ENCODE results near the gene PDE4D. TPM values are rescaled to one million over a fixed set of nuclear protein-coding genes. Genes with fewer than 3 reads are reported as not detected.
"Not testable (repeated sequence)": the region's sequence is repeated elsewhere in the genome, so short reads cannot be mapped to it uniquely, and the experiment has no call there.

PDE4D gene
- total RNA-seq, 4 donors from 2014 or later: 6.7 to 21.0 (median 15.0) TPM

DNA sequence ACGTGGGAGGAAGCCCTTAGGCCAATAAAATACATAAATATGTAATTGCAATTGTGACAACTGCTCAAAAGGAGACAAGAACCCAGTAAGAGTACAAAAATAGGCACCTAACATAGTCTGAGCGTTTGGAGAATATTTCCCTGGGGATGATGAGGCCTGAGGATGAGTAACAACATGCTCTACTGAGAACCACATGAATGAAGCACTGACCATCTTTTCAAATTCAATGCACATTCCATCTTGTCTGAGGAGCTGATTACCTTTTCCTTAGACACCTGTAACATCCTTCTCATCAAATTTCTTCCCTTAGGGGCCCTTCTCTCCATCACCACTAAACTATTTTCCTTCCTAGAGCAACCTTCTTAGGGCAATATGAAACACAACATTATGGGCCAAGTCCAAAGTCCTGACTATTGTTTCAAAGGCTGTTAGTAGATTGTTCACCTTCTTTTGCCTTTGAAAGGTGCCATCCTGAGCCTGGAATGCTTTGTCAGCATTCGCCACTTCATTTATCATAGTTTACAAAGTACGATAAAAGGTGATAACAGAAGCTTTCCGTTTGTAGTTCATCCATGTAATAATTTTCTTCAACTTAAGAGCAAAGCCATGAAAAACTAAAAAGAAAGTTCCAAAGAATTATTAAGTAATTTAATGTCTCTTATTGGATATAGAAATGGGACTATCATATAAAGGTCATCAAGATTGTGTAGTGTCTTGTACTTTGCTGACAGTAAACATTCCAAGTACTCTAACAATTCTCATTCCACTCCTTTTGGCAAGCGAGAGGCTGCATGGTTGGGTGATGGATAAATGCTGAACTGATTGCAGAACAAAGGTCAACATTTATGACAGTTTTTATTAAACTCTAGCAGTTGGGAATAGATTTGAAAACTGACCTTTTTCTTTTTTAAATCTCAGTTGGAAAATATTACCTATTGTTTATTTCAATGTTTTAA lies 471.3 kb downstream of the PDE4D start:
- no peak for DNase-seq (ENCODE audit: low spot score in 2 of 2)
- 75 to 78% methylated on average over 6 of the region's 6 CpGs for WGBS, 2 donors
- intact Hi-C loops (cut with DNase I; ENCODE audit: low total_unique reads): no loop called here
- TF ChIP-seq, protein P1, sequence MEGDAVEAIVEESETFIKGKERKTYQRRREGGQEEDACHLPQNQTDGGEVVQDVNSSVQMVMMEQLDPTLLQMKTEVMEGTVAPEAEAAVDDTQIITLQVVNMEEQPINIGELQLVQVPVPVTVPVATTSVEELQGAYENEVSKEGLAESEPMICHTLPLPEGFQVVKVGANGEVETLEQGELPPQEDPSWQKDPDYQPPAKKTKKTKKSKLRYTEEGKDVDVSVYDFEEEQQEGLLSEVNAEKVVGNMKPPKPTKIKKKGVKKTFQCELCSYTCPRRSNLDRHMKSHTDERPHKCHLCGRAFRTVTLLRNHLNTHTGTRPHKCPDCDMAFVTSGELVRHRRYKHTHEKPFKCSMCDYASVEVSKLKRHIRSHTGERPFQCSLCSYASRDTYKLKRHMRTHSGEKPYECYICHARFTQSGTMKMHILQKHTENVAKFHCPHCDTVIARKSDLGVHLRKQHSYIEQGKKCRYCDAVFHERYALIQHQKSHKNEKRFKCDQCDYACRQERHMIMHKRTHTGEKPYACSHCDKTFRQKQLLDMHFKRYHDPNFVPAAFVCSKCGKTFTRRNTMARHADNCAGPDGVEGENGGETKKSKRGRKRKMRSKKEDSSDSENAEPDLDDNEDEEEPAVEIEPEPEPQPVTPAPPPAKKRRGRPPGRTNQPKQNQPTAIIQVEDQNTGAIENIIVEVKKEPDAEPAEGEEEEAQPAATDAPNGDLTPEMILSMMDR (IDR thresholded peaks at IDR 0.05): no peak
- TF ChIP-seq POLR2A (IDR thresholded peaks at IDR 0.05): no peak
- no peak overlapping the region for H3K4me3 ChIP-seq (ENCODE audit: low read depth, poor library complexity, severe bottlenecking)

DNA sequence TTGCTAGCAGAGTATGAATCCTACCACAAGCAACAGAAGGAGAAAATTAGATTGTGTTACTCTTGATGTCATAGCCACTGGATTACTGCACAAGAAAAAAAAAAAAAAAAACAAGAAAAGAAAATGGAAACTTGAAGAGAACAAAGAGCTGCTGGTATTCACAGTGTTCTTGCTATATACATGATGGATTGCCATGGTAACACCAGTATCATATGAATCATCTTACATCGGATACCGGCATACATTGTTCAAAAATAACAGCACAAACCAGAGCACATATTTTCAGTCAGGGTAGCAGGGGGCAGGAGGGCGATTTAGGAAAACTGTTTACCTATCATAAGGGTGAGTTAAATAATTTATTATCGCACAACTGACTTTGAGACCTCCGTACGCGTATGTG lies 472.9 kb downstream of the PDE4D start:
- 92 to 95% methylated on average over 7 of the region's 7 CpGs for WGBS, 2 donors
- intact Hi-C loops (cut with DNase I; ENCODE audit: low total_unique reads): no loop called here
- DNase-seq (ENCODE audit: low spot score in 2 of 2): no peak
- TF ChIP-seq POLR2A (IDR thresholded peaks at IDR 0.05): no peak
- TF ChIP-seq, protein P1 (IDR thresholded peaks at IDR 0.05): no peak
- H3K4me3 ChIP-seq (ENCODE audit: low read depth, poor library complexity, severe bottlenecking): no peak overlapping the region

DNA sequence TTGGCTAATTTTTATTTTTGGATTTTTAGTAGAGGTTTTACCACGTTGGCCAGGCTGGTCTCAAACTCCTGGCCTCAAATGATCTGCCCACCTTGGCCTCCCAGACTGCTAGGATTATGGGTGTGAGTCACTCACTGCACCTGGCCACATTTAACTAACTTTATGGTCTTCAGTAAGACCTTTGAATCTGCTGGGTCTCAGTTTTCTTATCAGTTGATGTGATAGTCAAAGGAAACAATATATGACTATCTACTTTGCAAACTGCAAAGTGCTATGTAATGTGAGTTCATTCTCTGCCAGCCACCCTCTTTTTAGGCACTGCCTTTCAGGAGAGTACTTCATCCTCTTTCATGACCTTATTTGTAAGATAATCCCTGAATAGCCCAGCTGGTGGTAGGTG lies 474.7 kb downstream of the PDE4D start:
- no peak for DNase-seq (ENCODE audit: low spot score in 2 of 2)
- no peak overlapping the region for H3K4me3 ChIP-seq (ENCODE audit: low read depth, poor library complexity, severe bottlenecking)
- intact Hi-C loops (cut with DNase I; ENCODE audit: low total_unique reads): no loop called here
- WGBS, 2 donors: 75 to 76% methylated on average over 1 of the region's 1 CpG
- TF ChIP-seq, protein P1 (IDR thresholded peaks at IDR 0.05): no peak
- no peak for TF ChIP-seq POLR2A (IDR thresholded peaks at IDR 0.05)

DNA sequence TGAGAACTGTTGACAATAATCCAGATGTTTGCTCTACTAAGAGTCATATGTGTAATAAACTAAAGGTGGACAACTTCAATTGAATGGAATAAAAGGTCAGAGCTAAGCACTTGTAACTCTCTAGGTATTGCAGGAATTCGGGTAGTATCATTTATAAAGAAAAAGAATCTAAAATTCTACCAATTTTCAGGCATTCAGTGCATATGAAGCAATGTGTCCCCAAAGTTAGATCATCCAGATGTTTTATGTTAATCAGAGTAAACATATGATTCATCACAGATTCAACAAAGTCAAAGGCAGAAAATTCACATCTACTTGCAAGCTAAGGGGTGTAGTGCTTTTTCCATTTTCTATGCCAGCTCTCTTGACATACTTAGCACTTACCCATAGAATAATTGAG lies 477.1 kb downstream of the PDE4D start:
- intact Hi-C loops (cut with DNase I; ENCODE audit: low total_unique reads): no loop called here
- no peak for TF ChIP-seq POLR2A (IDR thresholded peaks at IDR 0.05)
- DNase-seq (ENCODE audit: low spot score in 2 of 2): no peak
- WGBS, 2 donors: 55 to 69% methylated on average over 1 of the region's 1 CpG
- no peak overlapping the region for H3K4me3 ChIP-seq (ENCODE audit: low read depth, poor library complexity, severe bottlenecking)

DNA sequence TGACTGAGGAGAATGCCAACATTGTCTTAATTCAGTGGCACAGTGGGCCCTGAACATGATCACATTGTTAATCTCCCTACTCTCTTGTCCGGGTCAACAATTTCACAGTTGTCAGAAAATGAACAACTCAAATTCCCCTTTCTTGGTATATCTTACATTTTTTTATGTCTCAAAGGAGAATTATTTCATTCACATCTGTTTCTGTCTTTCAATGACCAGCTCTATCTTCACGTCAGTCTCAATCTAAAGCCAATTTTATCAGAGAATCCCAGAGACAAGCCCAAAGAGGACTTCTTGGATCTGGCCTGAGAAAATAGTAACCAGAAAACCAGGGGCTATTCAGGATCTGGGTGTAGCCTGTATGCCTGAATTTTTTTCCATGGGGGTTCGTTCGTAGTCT lies 477.5 kb downstream of the PDE4D start:
- intact Hi-C loops (cut with DNase I; ENCODE audit: low total_unique reads): no loop called here

DNA sequence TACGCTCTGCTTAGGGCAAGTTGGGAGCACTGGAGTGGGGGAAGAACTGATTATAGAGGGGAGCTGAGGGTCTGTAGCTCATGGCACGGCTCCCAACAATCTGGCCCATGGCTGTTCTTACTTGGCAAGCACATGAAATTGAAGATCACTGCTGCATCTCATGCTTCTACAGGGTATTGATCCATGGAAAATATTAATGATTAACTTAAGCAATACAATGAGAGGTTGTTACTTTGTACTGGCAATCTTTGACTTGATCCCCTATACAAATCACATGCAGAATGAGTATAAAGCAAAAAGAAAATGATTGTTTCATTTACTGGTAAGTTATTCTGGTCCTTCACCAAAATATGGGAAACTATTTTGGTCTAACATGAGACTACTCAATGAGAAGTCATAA lies 481.1 kb downstream of the PDE4D start:
- TF ChIP-seq POLR2A (IDR thresholded peaks at IDR 0.05): no peak
- TF ChIP-seq, protein P1 (IDR thresholded peaks at IDR 0.05): no peak
- no peak for DNase-seq (ENCODE audit: low spot score in 2 of 2)
- intact Hi-C loops (cut with DNase I; ENCODE audit: low total_unique reads): no loop called here
- no peak overlapping the region for H3K4me3 ChIP-seq (ENCODE audit: low read depth, poor library complexity, severe bottlenecking)
- WGBS, 2 donors: 91 to 94% methylated on average over 2 of the region's 2 CpGs

More for the DNA sequence above, 477.5 kb downstream of the PDE4D start:
- 58 to 71% methylated on average over 4 of the region's 4 CpGs for WGBS, 2 donors
- no peak for DNase-seq (ENCODE audit: low spot score in 2 of 2)
- no peak for TF ChIP-seq POLR2A (IDR thresholded peaks at IDR 0.05)
- TF ChIP-seq, protein P1 (IDR thresholded peaks at IDR 0.05): no peak
- H3K4me3 ChIP-seq (ENCODE audit: low read depth, poor library complexity, severe bottlenecking): no peak overlapping the region

DNA sequence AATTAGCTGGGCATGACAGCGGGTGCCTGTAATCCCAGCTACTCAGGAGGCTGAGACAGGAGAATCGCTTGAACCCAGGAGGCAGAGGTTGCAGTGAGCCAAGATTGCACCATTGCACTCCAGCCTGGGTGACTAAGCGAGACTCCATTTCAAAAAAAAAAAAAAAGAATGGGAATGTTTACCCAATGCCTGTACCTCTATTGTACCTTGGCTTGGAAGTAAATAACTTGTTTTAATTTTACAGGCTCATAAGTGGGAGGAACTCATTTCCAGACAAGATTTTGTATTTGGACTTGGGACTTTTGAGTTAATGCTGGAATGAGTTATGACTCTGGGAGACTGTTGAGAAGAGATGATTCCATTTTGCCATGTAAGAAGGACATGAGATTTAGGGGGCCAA lies 484.5 kb downstream of the PDE4D start:
- DNase-seq (ENCODE audit: low spot score in 2 of 2); H3K4me3 ChIP-seq (ENCODE audit: low read depth, poor library complexity, severe bottlenecking); intact Hi-C loops (cut with DNase I; ENCODE audit: low total_unique reads): not testable (repeated sequence)
- WGBS, 2 donors: 93 to 97% methylated on average over 3 of the region's 3 CpGs
